GM18498 (cell line): ENCODE data around the gene APOBEC3G.

Experiments
- ATAC-seq: cut with Tn5 transposase; IDR thresholded peaks from one replicate; pipeline ENCODE4 v1.9.1; 2021; ENCODE audit warnings: mild to moderate bottlenecking, moderate library complexity; ENCODE audit not compliant: unreplicated experiment

APOBEC3G gene

GRCh38 chr22:39090426-39091064 is 13.5 kb downstream of the APOBEC3G start:
- ATAC-seq, result no peak

DNA sequence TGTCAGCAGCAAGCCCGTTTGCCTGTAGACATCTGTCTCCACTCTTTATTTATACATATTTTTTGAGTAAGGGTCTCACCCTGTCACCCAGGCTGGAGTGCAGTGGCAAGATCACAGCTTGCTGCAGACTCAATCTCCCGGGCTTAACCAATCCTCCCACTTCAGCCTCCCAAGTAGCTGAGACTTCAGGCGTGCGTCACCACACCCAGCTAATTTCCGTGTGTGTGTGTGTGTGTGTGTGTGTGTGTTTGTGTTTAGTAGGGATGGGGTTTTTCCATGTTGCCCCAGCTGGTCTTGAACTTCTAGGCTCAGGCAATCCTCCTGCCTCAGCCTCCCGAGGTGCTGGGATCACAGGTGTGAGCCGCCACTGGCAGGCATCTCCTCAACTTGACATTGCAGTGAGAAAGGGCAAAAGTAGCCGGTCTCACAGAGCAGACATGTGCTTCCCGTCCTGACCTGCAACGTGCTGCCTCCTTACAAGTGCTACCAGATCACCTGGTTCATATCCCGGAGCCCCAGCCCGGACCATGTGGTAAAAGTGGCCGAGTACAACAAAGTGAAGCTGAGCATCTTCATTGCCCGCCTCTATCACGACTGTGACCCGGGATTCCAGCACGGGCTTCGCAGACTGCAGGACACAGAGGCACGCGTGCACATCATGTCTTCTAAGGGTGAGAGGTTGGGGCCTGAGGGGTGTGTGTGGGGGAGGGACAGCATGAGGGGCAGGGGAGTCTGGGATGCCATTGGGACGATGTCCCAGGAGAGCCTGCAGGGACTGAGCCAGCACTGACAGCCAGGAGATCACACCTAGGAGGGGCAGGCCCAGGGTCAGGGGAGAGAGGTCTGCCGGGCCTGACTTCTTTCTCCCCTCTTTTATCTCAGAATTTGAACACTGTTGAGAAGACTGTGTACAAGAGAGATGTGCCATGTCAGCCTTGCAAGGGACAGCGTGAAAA is 14.3 kb downstream of the APOBEC3G start:
- ATAC-seq, result no peak

- no peak for ATAC-seq
These were observed 15.2 kb downstream of the APOBEC3G start for GRCh38 chr22:39092111-39092862.

GRCh38 chr22:39094717-39095389 is 17.8 kb downstream of the APOBEC3G start:
- ATAC-seq, result no peak

GRCh38 chr22:39095971-39096370 is 18.9 kb downstream of the APOBEC3G start:
- ATAC-seq, result no peak

DNA sequence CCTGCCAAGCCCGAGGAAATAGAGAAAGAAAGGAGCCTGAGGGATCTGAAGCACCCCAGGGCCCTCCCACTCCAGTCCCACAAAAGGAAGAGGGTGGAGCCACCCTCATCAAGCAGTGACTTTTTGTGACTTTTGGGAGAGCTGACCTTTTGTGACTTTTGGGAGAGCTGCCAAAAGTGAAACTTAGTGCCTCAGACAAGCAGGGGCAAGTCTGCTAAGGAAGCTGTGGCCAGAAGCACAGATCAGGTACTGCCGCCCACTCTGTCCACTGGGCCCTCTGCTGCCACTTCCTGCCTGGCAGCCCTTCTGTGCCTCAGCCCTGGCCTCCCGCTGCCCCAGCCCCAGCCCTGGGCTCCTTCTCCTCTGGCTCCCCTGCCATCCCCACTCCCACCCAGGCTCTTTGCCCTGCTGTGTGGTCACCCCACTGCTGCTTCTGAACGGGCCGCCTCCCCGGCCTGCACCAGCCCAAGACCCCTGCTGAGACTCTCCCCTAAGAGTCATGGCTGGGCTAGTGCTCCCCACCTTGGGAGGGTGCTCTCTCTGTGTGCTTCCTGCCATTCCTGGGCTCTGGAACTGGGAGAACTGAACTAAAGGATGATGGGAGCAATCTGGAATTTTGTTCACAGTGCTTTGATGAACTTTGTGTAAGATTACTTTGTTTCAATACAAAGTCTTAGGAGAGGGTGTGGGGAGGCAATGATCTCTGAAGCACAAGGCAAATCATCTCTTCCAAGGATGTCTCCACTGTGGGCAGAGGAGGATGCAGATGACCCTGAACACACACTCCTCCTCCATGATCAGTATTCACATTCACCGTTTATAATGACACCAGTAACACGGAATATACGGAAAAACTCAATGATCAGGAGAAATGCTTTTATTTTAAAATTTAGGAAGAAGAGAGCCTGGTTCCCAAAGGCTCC is 20.3 kb downstream of the APOBEC3G start, which contains the start of gene APOBEC3H:
Gene APOBEC3H (plus strand): TSS at position 147 of the 923 bp plus-strand sequence. CDS start 3,035 bp downstream, outside the sequence.
- ATAC-seq, result no peak

GRCh38 chr22:39098026-39098425 is 21.0 kb downstream of the APOBEC3G start:
- ATAC-seq, result no peak

DNA sequence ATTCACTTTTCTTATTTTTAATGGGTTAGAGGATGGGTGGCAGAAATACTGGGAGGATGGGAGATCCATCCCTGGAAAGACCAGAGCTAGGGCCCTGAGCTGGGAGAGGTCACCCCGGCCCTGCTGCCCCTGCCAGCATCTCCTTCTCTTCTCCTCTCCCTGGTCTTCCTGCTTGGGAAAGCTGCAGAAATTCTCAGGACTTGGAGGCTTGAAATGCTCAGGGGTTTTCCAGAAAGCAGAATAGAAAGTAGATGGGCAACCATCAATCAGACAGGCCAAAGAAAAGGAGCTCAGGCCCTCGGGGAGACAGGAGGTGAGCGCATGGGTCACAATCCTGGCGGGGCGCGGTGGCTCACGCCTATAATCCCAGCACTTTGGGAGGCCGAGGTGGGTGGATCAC is 21.5 kb downstream of the APOBEC3G start:
- ATAC-seq, result no peak

GRCh38 chr22:39101226-39101625 is 24.2 kb downstream of the APOBEC3G start:
- ATAC-seq, result no peak

- no peak for ATAC-seq
These were observed 26.4 kb downstream of the APOBEC3G start for GRCh38 chr22:39103431-39103830.

DNA sequence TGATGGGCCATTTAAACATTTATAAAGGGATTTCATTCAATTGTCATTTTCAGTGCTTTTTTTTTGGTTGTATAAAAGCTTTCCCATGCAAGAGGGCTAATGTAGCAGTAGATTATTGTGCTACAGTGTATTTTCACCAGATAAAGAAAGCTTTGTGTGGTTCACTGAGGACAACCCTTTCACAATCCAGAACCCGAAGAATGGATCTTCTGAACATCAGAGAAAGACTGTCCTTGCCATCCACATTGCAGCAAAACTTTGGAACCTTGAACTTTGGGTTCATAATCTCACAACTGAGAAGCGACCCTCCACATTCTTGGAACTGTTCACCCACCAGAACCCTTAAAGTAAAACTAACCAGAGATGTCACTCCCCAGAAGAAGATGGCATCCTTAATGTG is 29.3 kb downstream of the APOBEC3G start:
- no peak for ATAC-seq

- ATAC-seq, result no peak
These were observed 31.4 kb downstream of the APOBEC3G start for GRCh38 chr22:39108487-39108886.

- ATAC-seq, result no peak
These were observed 32.3 kb downstream of the APOBEC3G start for GRCh38 chr22:39109361-39109760.

- no peak for ATAC-seq
These were observed 33.8 kb downstream of the APOBEC3G start for GRCh38 chr22:39110631-39111561.

DNA sequence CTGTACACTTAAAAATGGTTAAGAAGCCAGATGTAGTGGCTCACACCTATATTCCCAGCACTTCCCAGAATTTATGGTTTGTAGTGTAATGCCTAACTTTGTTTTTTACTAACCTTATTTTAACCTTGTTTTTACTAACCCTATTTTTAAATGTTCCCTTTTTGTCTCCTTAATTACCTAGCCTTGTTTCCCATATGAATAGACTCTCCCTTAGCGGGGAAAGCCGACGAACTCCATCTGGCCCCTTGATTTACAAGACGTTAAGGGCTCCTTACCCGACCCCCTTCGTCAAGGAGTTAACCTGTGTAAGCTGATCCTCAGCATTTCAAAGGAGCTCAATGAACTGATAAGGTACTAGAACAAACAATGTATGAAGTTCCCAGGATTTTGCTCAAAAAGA is 37.0 kb downstream of the APOBEC3G start:
- ATAC-seq, result no peak

DNA sequence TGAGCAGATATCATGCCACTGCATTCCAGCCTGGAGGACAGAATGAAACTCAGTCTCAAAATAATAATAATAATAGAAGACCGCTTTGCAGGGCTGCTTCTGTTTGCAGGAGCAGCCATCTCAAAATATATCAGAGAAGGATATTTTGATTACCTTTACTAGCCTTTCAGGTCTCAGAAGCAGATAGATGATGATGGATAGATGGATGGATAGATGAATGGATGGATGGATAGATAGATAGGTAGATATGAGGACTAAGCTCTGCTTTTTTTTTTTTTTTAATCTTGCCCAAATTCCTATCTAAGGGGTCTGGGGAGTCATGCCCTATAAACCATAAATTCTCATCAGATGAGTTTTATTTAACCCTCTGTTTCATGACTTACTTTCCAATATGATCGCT is 38.5 kb downstream of the APOBEC3G start:
- ATAC-seq, result no peak

DNA sequence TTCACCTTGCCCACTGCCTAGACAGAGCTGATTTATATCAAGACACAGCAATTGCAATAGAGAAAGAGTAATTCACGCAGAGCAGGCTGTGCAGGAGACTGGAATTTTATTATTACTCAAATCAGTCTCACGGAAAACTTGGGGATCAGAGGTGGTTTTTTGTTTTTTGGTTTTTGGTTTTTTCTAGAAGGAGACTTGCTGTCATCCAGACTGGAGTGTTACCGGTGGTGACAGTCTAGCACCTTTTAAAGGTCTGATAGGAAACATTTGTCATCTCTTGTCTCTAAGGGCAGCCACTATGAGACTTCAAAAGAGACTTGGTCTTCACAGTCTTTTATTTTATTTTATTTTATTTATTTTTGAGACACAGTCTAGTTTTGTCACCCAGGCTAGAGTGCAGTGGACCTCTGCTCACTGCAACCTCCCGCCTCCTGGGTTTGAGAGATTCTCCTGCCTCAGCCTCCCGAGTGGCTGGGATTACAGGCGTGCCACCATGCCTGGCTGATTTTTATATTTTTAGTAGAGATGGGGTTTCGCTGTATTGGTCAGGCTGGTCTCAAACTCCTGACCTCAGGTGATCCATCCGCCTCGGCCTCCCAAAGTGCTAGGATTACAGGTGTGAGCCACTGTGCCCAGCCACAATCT is 39.0 kb downstream of the APOBEC3G start:
- no peak for ATAC-seq

DNA sequence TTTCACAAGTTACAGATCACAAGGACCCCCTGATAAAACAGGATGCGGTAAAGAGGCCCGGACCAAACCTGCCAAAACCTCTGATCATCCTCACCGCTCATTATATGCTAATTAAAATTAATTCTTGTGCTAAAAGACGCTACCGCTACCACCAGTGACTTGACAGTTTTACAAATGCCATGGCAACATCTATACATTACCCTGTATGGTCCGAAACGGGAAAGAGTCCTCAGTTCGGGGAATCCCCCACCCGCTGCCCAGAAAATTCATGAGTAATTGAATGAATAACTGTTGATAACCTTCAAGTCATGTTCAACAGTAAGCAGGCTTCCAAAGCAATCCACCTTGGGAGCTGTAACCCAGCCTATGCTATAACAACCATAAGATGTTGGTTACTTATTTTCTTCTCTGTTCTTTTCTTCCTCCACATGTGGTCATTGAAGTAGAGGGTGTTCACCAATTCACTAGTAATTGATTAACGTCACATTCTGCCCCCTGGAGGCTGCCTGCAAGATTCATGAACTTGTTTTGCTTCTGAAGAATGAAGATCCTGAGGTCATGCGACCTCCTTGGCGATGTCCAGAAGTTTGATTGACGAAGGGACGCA is 40.6 kb downstream of the APOBEC3G start:
- ATAC-seq, result peak; percentile 49
